Fibroblast of mammary gland (primary cell): ENCODE measurements around the gene PCIF1.

ENCODE experiments used
- DNase-seq: peaks from one replicate; pipeline ENCODE4 v3.0.0-alpha.2; 2010; ENCODE audit warnings: low read depth
- H3K4me3 ChIP-seq: 2 replicates; pipeline ENCODE4 v1.5.1; 2011; ENCODE audit warnings: low read depth, mild to moderate bottlenecking, low read length, moderate library complexity; ENCODE audit not compliant: control insufficient read depth
- TF ChIP-seq, protein P1 (sequence below): conservative IDR thresholded peaks from 2 replicates; pipeline ENCODE4 v1.5.1; 2011; ENCODE audit warnings: low read depth, low read length, inconsistent platforms; ENCODE audit not compliant: control insufficient read depth, insufficient read depth

Gene PCIF1

DNA sequence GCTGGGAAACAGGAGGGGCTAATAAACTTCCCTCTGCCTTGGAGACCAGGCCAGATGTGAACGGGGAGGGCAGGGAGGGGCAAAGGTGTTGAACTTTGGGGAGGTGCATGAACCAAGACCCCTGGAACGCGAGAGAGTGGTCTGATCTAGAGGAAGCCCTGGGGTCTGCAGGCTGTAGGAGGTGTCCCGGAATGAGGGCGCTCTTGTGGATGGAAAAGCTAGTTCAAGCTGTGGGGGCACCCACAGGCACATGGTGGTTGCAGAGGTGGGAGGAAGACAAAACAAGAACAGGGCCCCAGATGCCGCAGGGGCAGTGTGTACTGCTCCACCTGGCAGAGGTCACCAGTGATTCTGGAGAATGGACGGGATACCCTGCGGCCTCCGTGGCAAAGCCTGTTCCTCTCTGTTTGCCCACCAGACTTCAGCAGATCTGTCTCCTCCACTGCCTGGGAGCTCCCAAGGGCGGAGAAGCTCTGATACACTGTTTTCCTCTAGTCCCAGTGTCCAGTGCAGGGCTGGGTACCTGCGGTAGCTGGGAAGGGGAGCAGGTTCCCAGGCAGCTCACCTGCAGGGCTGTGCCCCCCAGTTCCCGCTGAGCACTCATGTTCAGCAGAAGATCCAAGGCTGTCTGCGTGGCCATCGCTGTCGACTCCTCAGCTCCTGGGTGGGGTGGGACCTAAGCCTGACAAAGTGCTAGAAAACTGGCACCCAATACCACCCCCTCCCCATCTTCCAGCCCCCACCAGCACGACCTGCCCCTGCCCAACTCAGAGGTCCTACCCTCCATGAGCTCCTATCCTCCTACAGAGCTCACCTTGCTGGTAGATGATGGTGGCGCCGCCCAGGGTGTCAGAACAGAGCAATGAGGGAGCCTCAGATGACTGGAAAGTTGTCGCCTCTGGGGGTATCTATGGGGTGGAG lies 22.8 kb downstream of the PCIF1 start:
- TF ChIP-seq, protein P1, sequence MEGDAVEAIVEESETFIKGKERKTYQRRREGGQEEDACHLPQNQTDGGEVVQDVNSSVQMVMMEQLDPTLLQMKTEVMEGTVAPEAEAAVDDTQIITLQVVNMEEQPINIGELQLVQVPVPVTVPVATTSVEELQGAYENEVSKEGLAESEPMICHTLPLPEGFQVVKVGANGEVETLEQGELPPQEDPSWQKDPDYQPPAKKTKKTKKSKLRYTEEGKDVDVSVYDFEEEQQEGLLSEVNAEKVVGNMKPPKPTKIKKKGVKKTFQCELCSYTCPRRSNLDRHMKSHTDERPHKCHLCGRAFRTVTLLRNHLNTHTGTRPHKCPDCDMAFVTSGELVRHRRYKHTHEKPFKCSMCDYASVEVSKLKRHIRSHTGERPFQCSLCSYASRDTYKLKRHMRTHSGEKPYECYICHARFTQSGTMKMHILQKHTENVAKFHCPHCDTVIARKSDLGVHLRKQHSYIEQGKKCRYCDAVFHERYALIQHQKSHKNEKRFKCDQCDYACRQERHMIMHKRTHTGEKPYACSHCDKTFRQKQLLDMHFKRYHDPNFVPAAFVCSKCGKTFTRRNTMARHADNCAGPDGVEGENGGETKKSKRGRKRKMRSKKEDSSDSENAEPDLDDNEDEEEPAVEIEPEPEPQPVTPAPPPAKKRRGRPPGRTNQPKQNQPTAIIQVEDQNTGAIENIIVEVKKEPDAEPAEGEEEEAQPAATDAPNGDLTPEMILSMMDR, result no peak
- no peak overlapping the region for H3K4me3 ChIP-seq
- no peak for DNase-seq

DNA sequence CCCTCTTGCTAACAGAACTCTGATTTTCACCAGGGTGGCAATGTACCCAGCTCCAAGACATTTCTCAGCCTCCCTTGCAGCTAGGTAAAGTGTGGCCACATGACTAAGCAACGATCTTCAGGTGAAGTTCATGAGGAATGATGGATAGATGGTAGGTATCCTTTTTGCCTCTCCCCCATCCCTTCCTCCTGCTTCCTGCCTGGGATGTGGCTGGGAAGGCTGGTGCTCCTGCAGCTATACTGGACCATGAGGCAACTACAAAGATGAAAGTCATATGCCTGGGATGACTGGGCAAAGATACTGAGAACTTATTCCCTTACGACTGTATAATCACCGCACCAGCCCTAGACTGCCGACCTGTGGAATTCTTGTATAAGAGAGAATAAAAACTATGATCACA lies 24.1 kb downstream of the PCIF1 start:
- TF ChIP-seq, protein P1, result no peak
- no peak overlapping the region for H3K4me3 ChIP-seq
- no peak for DNase-seq

DNA sequence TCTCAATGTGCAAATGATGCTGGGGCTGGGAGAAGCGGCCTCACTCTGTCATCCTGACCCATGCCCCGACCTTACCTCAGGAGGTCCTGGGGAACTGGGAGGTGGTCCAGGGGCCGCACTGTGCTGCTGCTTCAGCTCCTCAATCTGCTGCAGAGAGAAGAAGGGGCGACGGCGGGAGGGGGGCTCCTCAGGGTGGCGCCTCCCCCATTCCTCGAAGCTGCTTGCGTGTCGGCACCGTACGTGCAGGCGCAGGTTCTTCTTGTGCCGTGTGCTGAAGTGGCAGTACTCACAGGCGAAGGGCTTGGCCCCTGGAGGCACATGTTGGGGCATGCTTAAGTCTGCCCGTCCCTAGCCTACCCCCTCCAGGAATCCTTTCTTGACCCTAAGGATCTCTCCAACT lies 24.6 kb downstream of the PCIF1 start:
- TF ChIP-seq, protein P1, result no peak
- DNase-seq, result no peak
- H3K4me3 ChIP-seq, result no peak overlapping the region

DNA sequence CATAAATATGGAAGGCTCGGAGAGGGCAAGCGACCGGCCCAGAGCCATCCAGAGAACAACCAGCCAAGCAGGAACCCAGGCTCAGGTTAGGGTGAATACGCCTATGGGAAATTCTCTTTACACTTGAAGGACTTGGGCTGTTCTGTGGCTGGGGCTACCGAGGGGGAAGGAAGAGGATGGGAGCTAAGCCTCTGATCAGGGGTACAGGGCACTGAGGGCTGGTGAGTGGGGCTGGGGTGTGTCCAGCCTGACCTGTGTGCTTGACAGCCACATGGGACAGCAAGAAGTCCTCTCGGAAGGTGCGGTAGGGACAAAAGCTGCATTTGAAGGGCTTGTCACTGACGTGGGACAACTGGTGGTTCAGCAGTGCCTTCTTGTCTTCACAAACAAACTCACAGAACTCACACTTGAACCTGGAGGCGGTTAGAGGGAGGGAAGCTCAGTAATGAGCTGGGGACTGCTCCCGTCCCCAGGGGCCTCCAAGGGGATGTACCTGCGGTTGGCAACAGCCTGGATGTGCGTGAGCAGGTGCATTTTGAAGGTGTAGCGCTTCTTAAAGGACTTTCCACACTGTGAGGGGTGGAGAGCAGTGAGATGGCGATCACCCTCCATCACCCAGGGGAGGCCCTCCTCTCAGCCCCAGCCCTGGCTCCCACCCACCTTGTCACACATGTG lies 25.6 kb downstream of the PCIF1 start:
- no peak for DNase-seq
- H3K4me3 ChIP-seq, result no peak overlapping the region
- TF ChIP-seq, protein P1, result no peak

DNA sequence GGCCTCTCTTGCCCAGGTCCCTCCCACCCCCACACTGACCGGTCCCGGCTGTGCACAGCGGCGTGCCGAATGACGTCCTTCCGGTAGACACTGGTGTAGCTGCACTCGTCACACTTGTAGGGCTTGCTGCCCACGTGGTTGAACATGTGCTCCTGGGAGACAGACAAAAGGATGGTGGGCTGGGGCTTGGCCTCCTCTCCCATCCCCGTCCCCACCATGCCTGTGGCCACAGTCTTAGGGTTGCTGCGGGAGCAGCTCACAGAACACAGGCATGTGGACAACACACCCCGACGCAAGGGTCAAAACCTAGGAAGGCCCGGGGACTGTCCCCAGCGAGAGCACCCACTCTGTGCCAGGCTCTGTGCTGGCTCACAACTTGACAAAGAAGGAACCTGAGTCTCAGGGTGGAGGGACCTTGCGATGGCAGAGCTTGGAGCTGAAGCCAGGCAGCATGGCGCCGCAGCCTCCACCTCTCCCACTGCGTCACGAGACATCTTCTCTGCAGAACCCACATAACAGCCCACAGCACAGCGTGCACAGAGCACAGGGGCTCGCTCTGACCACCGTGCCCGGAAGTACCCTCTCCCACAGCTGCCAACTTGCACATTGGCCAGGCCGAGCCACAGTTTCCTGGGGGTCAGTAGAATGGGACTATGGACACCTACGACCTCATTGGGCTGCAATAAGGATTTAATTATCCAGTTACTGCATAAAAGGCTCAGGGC lies 27.7 kb downstream of the PCIF1 start:
- DNase-seq, result no peak
- no peak overlapping the region for H3K4me3 ChIP-seq
- TF ChIP-seq, protein P1, result no peak
